Endothelial cell of hepatic sinusoid (primary cell): ENCODE data around the gene PLTP.

Experiments
- in situ Hi-C: cut with HindIII; loops from 2 replicates; pipeline ENCODE4 v1.10.0; 2017; ENCODE audit warnings: low sequenced_read_pairs

Gene PLTP

GRCh38 chr20:45880988-45881788, 30.8 kb downstream of the PLTP start, which contains the start of gene ZSWIM1:
Gene ZSWIM1, plus strand, starts transcription at chr20:45881227. Its CDS starts 1,366 bp downstream, at chr20:45882593.
- in situ Hi-C loops: no loop called here

DNA sequence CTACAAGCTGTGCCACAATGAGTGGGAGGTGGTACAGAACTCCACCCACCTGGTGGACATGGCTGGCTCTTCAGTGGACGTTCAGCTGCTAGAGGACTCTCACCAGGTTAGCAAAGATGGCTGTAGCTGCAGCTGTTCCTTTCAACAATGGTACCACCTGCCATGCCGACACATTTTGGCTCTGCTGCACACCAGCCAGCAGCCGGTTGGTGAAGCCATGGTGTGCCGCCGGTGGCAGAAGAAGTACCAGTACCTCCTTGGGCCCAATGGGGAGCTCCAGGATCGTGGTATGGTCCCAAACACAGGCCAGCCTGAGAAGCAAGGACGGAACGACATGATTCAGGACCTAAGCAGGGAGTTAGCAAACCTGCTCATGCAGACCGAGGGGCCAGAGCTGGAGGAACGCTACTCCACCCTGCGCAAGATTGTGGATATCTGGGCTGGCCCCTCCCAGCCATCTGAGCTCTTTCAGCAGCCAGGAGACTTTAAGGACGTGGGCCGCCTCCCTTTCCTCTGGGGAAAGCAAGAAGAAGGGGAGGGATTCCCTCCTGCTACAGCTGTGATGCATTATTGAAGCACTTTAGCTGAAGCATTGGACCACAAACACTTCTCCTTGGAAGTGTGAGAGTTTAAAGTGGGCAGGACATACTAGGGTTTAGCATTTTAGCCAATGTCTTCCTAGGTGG, 33.7 kb downstream of the PLTP start:
- in situ Hi-C loops: no loop called here

- in situ Hi-C loops: loop anchor here (5.0 kb wide), 1 partner anchor 62 kb away; the partner anchor contains the start of gene UBE2C
These were observed 37.4 kb downstream of the PLTP start for GRCh38 chr20:45874576-45874975.

DNA sequence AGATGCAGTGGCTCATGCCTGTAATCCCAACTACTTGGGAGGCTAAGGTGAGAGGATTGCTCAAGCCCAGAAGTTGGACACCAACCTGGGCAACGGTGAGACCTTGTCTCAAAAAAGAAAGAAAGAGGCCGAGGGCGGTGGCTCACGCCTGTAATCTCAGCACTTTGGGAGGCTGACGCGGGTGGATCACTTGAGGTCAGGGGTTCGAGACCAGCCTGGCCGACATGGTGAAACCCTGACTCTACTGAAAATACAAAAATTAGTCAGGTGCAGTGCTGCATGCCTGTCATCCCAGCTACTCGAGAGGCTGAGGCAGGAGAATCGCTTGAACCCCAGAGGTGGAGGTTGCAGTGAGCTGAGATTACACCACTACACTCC, 37.9 kb downstream of the PLTP start:
- in situ Hi-C loops: loop anchor here (5.0 kb wide), 1 partner anchor 62 kb away; the partner anchor contains the start of gene UBE2C

- in situ Hi-C loops: loop anchor here (5.0 kb wide), 1 partner anchor 61 kb away; the partner anchor contains the start of gene UBE2C
These were observed 38.4 kb downstream of the PLTP start for GRCh38 chr20:45873409-45874103.

GRCh38 chr20:45872626-45873025, 39.3 kb downstream of the PLTP start:
- in situ Hi-C loops: loop anchor here (5.0 kb wide), 1 partner anchor 60 kb away; the partner anchor contains the start of gene UBE2C

DNA sequence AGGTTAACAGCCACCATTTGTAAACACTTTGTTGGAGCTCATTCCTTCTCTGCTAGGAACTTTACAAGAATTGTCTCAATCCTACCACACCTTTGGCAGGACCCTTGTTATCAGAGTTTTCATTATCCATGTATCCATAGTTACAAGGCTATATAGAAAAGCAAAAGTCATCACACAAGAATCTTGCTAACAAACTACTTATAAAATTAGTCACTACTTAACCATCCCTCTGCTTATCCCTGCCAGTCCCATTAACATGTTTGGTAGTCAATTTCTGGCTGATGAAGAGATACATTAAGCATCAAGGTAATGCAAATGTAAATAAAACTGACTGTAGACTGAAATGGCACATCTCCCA, 44.2 kb downstream of the PLTP start:
- in situ Hi-C loops: no loop called here

DNA sequence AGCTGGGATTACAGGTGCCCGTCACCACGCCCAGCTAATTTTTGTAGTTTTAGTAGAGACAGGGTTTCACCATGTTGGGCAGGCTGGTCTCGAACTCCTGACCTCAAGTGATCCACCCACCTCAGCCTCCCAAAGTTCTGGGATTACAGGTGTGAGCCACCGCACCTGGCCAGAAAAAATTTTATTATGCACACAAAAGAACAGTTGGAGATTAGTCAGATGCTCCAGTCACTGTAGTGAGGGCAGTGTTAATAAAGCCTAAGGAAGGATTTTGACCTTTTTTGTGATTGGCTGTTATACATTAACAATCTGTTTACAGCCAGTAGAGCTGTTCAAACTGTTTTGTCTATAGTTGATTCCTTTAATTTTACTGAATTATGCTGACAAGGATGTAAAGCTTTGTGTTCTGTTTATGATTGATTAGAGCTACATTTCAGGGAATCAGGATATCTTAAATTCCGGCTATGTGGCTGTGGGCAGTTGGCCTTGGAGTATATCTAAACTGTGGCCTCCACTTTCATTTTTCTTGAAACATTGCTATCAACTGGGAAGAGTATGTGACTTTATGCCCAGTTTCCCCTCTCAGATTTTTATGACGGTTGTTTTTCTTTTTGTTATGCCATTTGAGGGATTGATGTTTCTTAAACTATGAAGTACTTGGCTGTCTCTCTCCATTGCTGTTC, 44.7 kb downstream of the PLTP start:
- in situ Hi-C loops: no loop called here

- in situ Hi-C loops: no loop called here
These were observed 45.5 kb downstream of the PLTP start for GRCh38 chr20:45866454-45866853.

GRCh38 chr20:45863543-45864470, 48.1 kb downstream of the PLTP start:
- in situ Hi-C loops: no loop called here

DNA sequence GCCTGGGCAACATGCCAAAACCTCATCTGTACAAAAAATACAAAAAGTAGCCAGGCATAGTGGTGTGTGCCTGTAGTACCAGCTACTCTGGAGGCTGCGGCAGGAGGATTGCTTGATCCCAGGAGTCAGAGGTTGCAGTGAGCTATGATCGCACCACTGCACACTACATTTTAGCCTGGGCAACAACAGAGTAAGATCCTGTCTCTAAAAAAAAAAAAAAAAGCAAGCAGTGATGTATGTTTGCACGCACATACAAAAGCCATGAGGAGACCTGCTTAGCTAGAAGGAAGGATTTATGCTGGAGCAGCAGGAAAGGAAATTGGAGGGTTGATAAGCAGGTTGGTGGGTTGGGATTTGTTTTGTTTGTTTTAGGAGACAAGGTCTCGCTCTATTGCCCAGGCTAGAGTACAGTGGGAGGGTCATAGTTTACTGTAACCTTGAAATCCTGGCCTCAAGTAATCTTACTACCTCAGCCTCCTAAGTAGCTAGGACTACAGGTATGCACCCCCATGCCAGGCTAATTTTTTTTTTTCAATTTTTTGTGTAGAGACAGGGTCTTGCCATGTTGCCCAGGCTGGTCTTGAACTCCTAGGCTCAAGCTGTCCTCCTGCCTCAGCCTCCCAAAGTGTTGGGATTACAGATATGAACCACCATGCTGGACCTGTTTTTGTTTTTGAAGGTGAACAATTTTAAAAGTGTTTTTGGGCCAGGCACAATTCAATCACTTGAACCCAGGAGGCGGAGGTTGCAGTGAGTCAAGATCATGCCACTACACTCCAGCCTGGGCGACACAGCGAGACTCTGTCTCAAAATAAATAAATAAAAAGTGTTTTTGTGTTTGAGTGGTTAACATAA, 50.5 kb downstream of the PLTP start:
- in situ Hi-C loops: no loop called here

- in situ Hi-C loops: no loop called here
These were observed 51.3 kb downstream of the PLTP start for GRCh38 chr20:45860560-45861220.

DNA sequence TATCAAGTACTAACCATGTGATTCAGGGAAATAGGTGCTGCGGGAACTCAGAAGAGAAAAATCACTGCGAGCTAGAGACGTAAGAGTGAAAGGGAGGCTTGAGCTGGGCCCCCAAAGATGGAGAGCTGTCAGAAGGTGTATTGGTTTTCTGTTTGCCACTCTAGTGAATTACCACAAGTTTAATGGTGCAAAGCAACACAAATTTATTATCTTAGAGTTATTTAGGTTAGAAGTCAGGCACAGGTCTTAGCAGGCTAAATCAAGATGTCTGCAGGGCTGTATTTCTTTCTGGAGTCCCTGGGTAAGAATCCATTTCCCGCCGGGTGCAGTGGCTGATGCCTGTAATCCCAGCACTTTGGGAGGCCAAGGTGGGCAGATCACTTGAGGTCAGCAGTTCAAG, 52.0 kb downstream of the PLTP start:
- in situ Hi-C loops: no loop called here

DNA sequence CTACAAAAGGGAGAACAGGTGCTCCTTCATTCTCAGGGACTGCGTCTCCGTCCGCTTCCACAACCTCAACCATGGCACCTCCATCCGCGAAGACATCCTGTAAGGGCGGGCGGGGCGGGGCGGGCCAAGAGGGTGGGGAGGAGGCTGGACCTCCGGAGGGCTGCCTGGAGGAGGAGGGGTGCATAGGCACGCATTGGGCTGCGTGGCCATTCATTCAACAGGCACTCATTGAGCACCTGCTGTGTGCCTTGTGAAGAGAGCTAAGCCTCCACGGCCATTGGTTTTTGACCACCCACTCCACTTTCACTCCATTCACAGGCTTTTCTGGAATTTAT, 54.1 kb downstream of the PLTP start:
- in situ Hi-C loops: no loop called here

DNA sequence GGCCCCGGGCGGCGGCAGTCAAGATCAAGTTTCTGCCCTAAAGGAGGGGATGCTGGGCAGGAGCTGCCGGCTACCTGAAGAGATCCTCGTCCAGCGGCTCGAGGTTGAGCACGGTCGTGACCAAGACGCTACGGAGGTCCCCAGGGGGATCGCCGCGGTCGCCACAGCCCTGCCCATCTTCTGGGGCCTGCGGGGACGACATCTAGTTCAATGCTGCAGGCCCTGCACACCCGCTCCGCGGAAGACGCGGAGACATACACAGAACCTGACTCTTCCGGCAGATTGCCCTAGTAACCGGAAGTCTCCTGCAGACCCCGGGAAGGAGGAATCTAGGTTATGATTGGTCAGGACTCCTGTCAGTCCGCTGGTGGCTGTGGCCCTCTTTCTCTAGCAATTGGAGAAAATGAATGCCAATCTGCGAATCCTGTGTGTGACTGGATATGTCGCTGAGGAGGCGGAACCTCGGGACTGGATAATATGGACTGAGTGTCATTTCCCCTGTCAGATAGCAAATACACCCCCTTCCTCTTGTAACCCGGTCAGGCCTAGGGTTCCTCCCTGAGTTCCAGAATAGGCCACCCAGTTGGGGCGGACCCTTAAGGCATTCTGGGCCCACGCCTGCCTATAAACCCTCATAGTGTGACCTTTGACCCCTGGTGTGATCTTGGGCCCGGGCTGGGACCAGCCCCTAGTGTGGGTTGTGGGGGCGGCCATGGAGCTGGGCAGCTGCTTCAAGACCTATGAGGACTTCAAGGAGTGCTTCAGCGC, 54.7 kb downstream of the PLTP start, which contains the start of the genes ACOT8 and ZSWIM3:
ACOT8 (minus strand) TSS at position 279 of the 768 bp plus-strand sequence; CDS start at position 202, 77 bp downstream.
ZSWIM3 (plus strand) TSS at position 501 of the 768 bp plus-strand sequence; CDS start at position 713, 212 bp downstream.
- in situ Hi-C loops: no loop called here

DNA sequence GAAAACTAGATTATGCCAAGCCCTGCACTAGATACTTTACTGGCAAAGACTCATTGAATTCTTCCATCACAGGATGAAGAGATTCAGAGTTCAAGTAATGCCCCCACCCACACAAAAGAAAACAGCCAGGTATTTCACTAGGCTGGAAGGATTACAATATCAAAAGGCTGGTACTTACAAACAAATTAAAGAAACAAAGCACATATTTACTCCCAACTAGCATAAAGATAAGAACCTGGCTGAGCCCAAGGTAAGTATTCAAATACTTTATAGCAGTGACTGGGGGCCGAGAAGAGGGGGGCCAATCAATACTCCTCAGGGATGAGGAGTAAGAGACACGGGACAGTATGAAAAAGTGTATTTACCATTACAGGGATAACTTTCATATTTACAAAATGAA, 58.5 kb downstream of the PLTP start:
- in situ Hi-C loops: no loop called here

DNA sequence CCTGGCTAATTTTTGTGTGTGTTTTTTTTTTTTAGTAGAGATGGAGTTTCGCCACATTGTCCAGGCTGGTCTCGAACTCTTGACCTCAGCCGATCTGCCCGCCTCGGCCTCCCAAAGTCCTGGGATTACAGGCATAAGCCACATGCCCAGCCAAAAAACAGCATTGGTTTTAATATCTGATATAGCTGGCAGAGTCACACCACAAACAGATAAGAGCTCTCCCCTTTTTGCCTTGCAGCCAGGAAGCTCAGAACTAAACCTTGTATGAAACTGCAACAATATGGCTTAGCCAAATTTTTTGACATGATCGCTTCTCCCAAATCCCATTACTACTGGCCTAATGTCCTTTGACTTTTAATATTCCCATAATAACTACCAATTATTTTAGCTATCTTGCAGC, 59.6 kb downstream of the PLTP start:
- in situ Hi-C loops: no loop called here

GRCh38 chr20:45851501-45851900, 60.5 kb downstream of the PLTP start:
- in situ Hi-C loops: no loop called here
